Ovary (tissue), 3 donors: ENCODE data around the gene JAKMIP3.

Experiments used
- CTCF ChIP-seq, 3 donors: fragments of 450-650 bp in 2 of 3; fragments of 200-600 bp in 1 of 3; IDR thresholded peaks; one replicate each; pipeline versions ENCODE4 v1.5.1 to v1.8.0; 2016 to 2022; ENCODE audit warnings: antibody characterized with exemption in 3 of 3, mild to moderate bottlenecking in 1 of 3
- EP300 ChIP-seq: sonication (generic); formaldehyde crosslinking; IDR thresholded peaks from one replicate; pipeline ENCODE4 v1.6.1; 2017; ENCODE audit warnings: antibody characterized with exemption
- POLR2A ChIP-seq: fragments of 450-650 bp; IDR thresholded peaks from one replicate; pipeline ENCODE4 v1.6.1; 2017; ENCODE audit warnings: antibody characterized with exemption, mild to moderate bottlenecking, moderate library complexity
- donor health status: DM: no; HTN: no; CAD: no.

GRCh38 chr10:132110713-132111112 lies 45.0 kb downstream of the JAKMIP3 start:
- TF ChIP-seq CTCF (IDR thresholded peaks at IDR 0.05), result no peak
- no peak for TF ChIP-seq POLR2A
- no peak for TF ChIP-seq EP300
